Activated T-cell treated with anti-CD3 and anti-CD28 coated beads, Interleukin-2, amount 50 U/mL, for 72 hours (primary cell): ENCODE results near the gene ZBTB7C. TPM values are rescaled to one million over a fixed set of nuclear protein-coding genes. Genes with fewer than 3 reads are reported as not detected.

ENCODE experiments used
- ATAC-seq, 2 donors: fragments of 150-1000 bp; cut with Tn5 transposase; replicated peaks in 1 of 2; 2 replicates each; pipeline ENCODE4 v1.10.0; 2021; ENCODE audit warnings: moderate library complexity in 2 of 2, mild to moderate bottlenecking in 1 of 2
- DNase-seq, 2 donors: peaks; one replicate each; pipeline ENCODE4 v3.0.0; 2021 to 2022; ENCODE audit warnings: mixed read lengths in 1 of 2
- H3K27ac Mint-ChIP-seq: one replicate; pipeline ENCODE4 v1.8.0; 2022; ENCODE audit warnings: mild to moderate bottlenecking, moderate library complexity, mixed read lengths
- H3K27me3 Mint-ChIP-seq: one replicate; pipeline ENCODE4 v1.8.0; 2022; ENCODE audit warnings: low read depth, mixed read lengths
- H3K36me3 Mint-ChIP-seq, 2 donors: one replicate each; pipeline ENCODE4 v1.8.0; 2022; ENCODE audit warnings: mixed read lengths in 2 of 2, mild to moderate bottlenecking in 1 of 2; ENCODE audit not compliant: insufficient read depth in 2 of 2
- H3K4me1 Mint-ChIP-seq: one replicate; pipeline ENCODE4 v1.8.0; 2022; ENCODE audit warnings: low read depth, mixed read lengths
- H3K4me3 Mint-ChIP-seq, 2 donors: one replicate each; pipeline ENCODE4 v1.8.0; 2022; ENCODE audit warnings: mild to moderate bottlenecking in 2 of 2, mixed read lengths in 2 of 2, moderate library complexity in 2 of 2
- H3K9me3 Mint-ChIP-seq, 2 donors: one replicate each; pipeline ENCODE4 v1.8.0; 2022; ENCODE audit warnings: mixed read lengths in 2 of 2
- total RNA-seq, 2 donors: library from RNA; stranded (reverse); gene quantifications; one replicate each; pipeline ENCODE4 v1.2.3, GENCODE V29; 2022

Gene ZBTB7C
- total RNA-seq, 2 donors from 2014 or later = 0.05 TPM; not detected in 1

- Mint-ChIP-seq H3K36me3 (peaks cover 0 to 3% of the 10 kb centered on the region in 2 donors), H3K27me3 (peaks cover 26% of the 10 kb centered on the region)
These were observed 43.2 kb downstream of the ZBTB7C start for GRCh38 chr18:48365965-48366364.

GRCh38 chr18:48364146-48364545 is 45.0 kb downstream of the ZBTB7C start:
- DNase-seq (no peak), ATAC-seq (no peak)
- Mint-ChIP-seq H3K4me1 (no peaks in the 10 kb centered on the region), H3K9me3 (peaks cover 3 to 10% of the 10 kb centered on the region in 2 donors), H3K27ac (no peak overlapping the region), H3K36me3 (peaks cover 0 to 3% of the 10 kb centered on the region in 2 donors), H3K4me3 (no peak overlapping the region), H3K27me3 (peaks cover 37% of the 10 kb centered on the region)

More at GRCh38 chr18:48365965-48366364, 43.2 kb downstream of the ZBTB7C start:
- Mint-ChIP-seq H3K4me1 (no peaks in the 10 kb centered on the region), H3K27ac (no peak overlapping the region), H3K4me3 (no peak overlapping the region), H3K9me3 (peaks cover 5 to 12% of the 10 kb centered on the region in 2 donors)
- DNase-seq (no peak), ATAC-seq (no peak)

- no peaks in the 10 kb centered on the region for H3K4me1 Mint-ChIP-seq
- H3K36me3 Mint-ChIP-seq = peaks cover 0 to 3% of the 10 kb centered on the region in 2 donors
- H3K9me3 Mint-ChIP-seq = peaks cover 3 to 10% of the 10 kb centered on the region in 2 donors
- H3K4me3 Mint-ChIP-seq = no peak overlapping the region
- no peak overlapping the region for H3K27ac Mint-ChIP-seq
- DNase-seq (no peak), ATAC-seq (no peak)
- H3K27me3 Mint-ChIP-seq = peaks cover 37% of the 10 kb centered on the region
These were observed 46.0 kb downstream of the ZBTB7C start for GRCh38 chr18:48363175-48363574.

- DNase-seq (no peak), ATAC-seq (no peak)
- peaks cover 0 to 3% of the 10 kb centered on the region in 2 donors for H3K36me3 Mint-ChIP-seq
- no peak overlapping the region for H3K27ac Mint-ChIP-seq
- H3K9me3 Mint-ChIP-seq = peaks cover 3 to 10% of the 10 kb centered on the region in 2 donors
- peaks cover 40% of the 10 kb centered on the region for H3K27me3 Mint-ChIP-seq
- no peak overlapping the region for H3K4me3 Mint-ChIP-seq
- no peaks in the 10 kb centered on the region for H3K4me1 Mint-ChIP-seq
These were observed 47.4 kb downstream of the ZBTB7C start for GRCh38 chr18:48361801-48362200.

- no peak overlapping the region for H3K27ac Mint-ChIP-seq
- H3K36me3 Mint-ChIP-seq = peaks cover 0 to 3% of the 10 kb centered on the region in 2 donors
- ATAC-seq = no peak
- no peaks in the 10 kb centered on the region for H3K4me1 Mint-ChIP-seq
- peaks cover 3 to 8% of the 10 kb centered on the region in 2 donors for H3K9me3 Mint-ChIP-seq
- no peak overlapping the region for H3K4me3 Mint-ChIP-seq
- peaks cover 38% of the 10 kb centered on the region for H3K27me3 Mint-ChIP-seq
- no peak for DNase-seq
These were observed 48.7 kb downstream of the ZBTB7C start for GRCh38 chr18:48360376-48361021.

- Mint-ChIP-seq H3K27me3 (peaks cover 32% of the 10 kb centered on the region), H3K4me1 (no peaks in the 10 kb centered on the region), H3K27ac (no peak overlapping the region), H3K36me3 (no peaks in the 10 kb centered on the region), H3K4me3 (no peak overlapping the region), H3K9me3 (peaks cover 3% of the 10 kb centered on the region in 2 donors)
- DNase-seq (no peak), ATAC-seq (no peak)
These were observed 49.6 kb downstream of the ZBTB7C start for GRCh38 chr18:48359626-48360025.

GRCh38 chr18:48358868-48359267 is 50.3 kb downstream of the ZBTB7C start:
- H3K27ac Mint-ChIP-seq = no peak overlapping the region
- DNase-seq (no peak), ATAC-seq (no peak)
- no peaks in the 10 kb centered on the region for H3K4me1 Mint-ChIP-seq
- H3K9me3 Mint-ChIP-seq = no peaks in the 10 kb centered on the region
- H3K36me3 Mint-ChIP-seq = no peaks in the 10 kb centered on the region
- H3K27me3 Mint-ChIP-seq = peaks cover 25% of the 10 kb centered on the region
- no peak overlapping the region for H3K4me3 Mint-ChIP-seq

GRCh38 chr18:48356909-48357631 is 52.1 kb downstream of the ZBTB7C start:
- no peak for DNase-seq
- Mint-ChIP-seq H3K36me3 (no peaks in the 10 kb centered on the region), H3K4me3 (no peak overlapping the region), H3K4me1 (no peaks in the 10 kb centered on the region), H3K27me3 (peaks cover 22% of the 10 kb centered on the region), H3K9me3 (no peaks in the 10 kb centered on the region), H3K27ac (no peak overlapping the region)
- no peak for ATAC-seq

- peaks cover 22% of the 10 kb centered on the region for H3K27me3 Mint-ChIP-seq
- no peaks in the 10 kb centered on the region for H3K9me3 Mint-ChIP-seq
- H3K27ac Mint-ChIP-seq = no peak overlapping the region
- H3K36me3 Mint-ChIP-seq = no peaks in the 10 kb centered on the region
- H3K4me1 Mint-ChIP-seq = no peaks in the 10 kb centered on the region
- no peak overlapping the region for H3K4me3 Mint-ChIP-seq
- DNase-seq (no peak), ATAC-seq (no peak)
These were observed 52.9 kb downstream of the ZBTB7C start for GRCh38 chr18:48356151-48356745.

- Mint-ChIP-seq H3K4me1 (no peaks in the 10 kb centered on the region), H3K9me3 (no peaks in the 10 kb centered on the region), H3K4me3 (no peak overlapping the region), H3K27ac (no peak overlapping the region), H3K36me3 (no peaks in the 10 kb centered on the region), H3K27me3 (peaks cover 16% of the 10 kb centered on the region)
- DNase-seq (no peak), ATAC-seq (no peak)
These were observed 53.7 kb downstream of the ZBTB7C start for GRCh38 chr18:48355276-48356115.

- no peaks in the 10 kb centered on the region for H3K9me3 Mint-ChIP-seq
- peaks cover 15% of the 10 kb centered on the region for H3K27me3 Mint-ChIP-seq
- DNase-seq = no peak
- no peaks in the 10 kb centered on the region for H3K4me1 Mint-ChIP-seq
- no peak overlapping the region for H3K4me3 Mint-ChIP-seq
- H3K27ac Mint-ChIP-seq = no peak overlapping the region
- ATAC-seq = no peak
- H3K36me3 Mint-ChIP-seq = no peaks in the 10 kb centered on the region
These were observed 54.4 kb downstream of the ZBTB7C start for GRCh38 chr18:48354746-48355260.

GRCh38 chr18:48352051-48352755 is 57.0 kb downstream of the ZBTB7C start:
- no peak for DNase-seq
- no peak overlapping the region for H3K4me3 Mint-ChIP-seq
- H3K36me3 Mint-ChIP-seq = no peaks in the 10 kb centered on the region
- H3K9me3 Mint-ChIP-seq = no peaks in the 10 kb centered on the region
- H3K27ac Mint-ChIP-seq = no peak overlapping the region
- no peaks in the 10 kb centered on the region for H3K4me1 Mint-ChIP-seq
- H3K27me3 Mint-ChIP-seq = peaks cover 15% of the 10 kb centered on the region
- no peak for ATAC-seq
